Measurements from ENCODE around the gene SUSD1. TPM values are rescaled to one million over a fixed set of nuclear protein-coding genes. Genes with fewer than 3 reads are reported as not detected.

Gene SUSD1
- total and polyA plus RNA-seq, 2 of the 13 experiments (the other 11 are each of a cell fraction or from before 2014, with no cell fraction given), result 25.9 to 32.3 TPM

DNA sequence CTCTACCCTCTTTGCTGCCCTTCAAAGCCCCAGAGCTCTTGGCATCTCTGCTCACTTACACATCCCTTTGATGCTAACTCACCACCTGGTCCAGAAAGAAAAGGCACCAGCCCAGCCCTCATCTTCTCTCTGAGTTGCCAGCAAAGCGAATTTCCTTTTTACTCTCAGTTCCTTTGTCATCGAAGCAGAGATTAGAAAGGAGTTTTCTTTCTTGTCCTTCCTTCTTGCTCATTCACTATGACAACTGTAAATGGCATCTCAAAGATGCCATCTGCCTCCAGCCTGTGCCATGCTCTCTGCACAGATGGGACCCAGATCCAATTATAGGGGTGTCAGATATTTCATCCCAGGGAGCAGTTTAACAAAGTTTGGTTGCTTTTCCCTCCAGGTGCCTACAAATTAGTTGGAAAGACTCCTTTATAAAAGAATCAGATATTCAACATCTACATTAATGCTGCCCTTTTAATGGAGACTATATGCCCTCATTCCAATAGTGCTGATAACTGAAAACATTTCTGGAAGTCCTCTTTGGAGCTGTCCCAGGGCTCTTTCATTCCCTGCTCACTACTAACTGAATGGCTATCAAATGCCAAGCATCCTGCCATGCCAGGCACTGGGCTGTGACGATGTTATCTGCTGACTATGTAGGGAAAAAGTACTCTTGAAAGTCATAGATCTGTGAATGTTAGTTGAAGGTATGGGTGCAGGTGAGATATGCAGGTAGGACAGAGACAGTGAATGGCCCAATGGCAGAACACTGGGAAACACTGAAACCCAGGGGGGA lies 58.9 kb downstream of the SUSD1 start:
- in situ Hi-C loops (cut with HindIII; ENCODE audit: extremely low pct_ligation_motif_present, low pct_unique_long_range_greater_than_20kb) (loop anchor here (5.0 kb wide), 1 partner anchor 241 kb away; no protein-coding TSS in a partner anchor), intact Hi-C loops (cut with micrococcal nuclease; ENCODE audit: unreplicated experiment) (loop anchor here (5.0 kb wide), 1 partner anchor 61 kb away; the partner anchor contains the start of gene SUSD1)
- 93% methylated on average over 3 of the region's 3 CpGs for WGBS (ENCODE audit: low lambda C conversion rate)
- BruUV-seq (replicated peaks), result no TSS peak
- Histone ChIP-seq H3K79me2 (ENCODE audit: insufficient read depth, low read length) (no peaks in the 10 kb centered on the region), H3K36me3 (replicated peaks in 1 of 2; ENCODE audit: control insufficient read depth in 1 of 2, insufficient read depth in 2 of 2, low read length in 2 of 2) (peaks cover 3 to 14% of the 10 kb centered on the region in 2 experiments; a peak in 4 of 5 replicates), H3K9ac (ENCODE audit: insufficient read depth, low read depth, low read length) (no peak overlapping the region), H3K4me2 (ENCODE audit: low read depth, low read length) (no peak overlapping the region), H3K27me3 (ENCODE audit: control insufficient read depth in 1 of 2, insufficient read depth in 2 of 2, low read length in 2 of 2) (no peaks in the 10 kb centered on the region), H4K20me1 (ENCODE audit: insufficient read depth, low read length) (no peaks in the 10 kb centered on the region), H3K4me1 (ENCODE audit: insufficient read depth, low read length) (peaks cover 52% of the 10 kb centered on the region), H3K9me3 (ENCODE audit: low read length) (no peaks in the 10 kb centered on the region), H2AFZ (ENCODE audit: low read length) (no peak overlapping the region), H3K4me3 (replicated peaks in 1 of 3; ENCODE audit: insufficient read depth in 1 of 3, low read depth in 2 of 3, low read length in 3 of 3) (no peak overlapping the region), H3K27ac (ENCODE audit: extremely low read length, insufficient read depth, low read length) (no peak overlapping the region)
- POLR2A ChIA-PET, result no interaction called here
- TF ChIP-seq, protein P1, sequence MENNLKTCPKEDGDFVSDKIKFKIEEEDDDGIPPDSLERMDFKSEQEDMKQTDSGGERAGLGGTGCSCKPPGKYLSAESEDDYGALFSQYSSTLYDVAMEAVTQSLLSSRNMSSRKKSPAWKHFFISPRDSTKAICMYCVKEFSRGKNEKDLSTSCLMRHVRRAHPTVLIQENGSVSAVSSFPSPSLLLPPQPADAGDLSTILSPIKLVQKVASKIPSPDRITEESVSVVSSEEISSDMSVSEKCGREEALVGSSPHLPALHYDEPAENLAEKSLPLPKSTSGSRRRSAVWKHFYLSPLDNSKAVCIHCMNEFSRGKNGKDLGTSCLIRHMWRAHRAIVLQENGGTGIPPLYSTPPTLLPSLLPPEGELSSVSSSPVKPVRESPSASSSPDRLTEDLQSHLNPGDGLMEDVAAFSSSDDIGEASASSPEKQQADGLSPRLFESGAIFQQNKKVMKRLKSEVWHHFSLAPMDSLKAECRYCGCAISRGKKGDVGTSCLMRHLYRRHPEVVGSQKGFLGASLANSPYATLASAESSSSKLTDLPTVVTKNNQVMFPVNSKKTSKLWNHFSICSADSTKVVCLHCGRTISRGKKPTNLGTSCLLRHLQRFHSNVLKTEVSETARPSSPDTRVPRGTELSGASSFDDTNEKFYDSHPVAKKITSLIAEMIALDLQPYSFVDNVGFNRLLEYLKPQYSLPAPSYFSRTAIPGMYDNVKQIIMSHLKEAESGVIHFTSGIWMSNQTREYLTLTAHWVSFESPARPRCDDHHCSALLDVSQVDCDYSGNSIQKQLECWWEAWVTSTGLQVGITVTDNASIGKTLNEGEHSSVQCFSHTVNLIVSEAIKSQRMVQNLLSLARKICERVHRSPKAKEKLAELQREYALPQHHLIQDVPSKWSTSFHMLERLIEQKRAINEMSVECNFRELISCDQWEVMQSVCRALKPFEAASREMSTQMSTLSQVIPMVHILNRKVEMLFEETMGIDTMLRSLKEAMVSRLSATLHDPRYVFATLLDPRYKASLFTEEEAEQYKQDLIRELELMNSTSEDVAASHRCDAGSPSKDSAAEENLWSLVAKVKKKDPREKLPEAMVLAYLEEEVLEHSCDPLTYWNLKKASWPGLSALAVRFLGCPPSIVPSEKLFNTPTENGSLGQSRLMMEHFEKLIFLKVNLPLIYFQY (CRISPR knock-in tag; IDR thresholded peaks at IDR 0.05; ENCODE audit: borderline replicate concordance), result no peak
- ATAC-seq (no peak), DNase-seq (ENCODE audit: low spot score) (no peak), FAIRE-seq (no peak)
- CTCF ChIA-PET (ENCODE audit: low intra/inter-chr PET ratio, low total read pairs), result no interaction called here

DNA sequence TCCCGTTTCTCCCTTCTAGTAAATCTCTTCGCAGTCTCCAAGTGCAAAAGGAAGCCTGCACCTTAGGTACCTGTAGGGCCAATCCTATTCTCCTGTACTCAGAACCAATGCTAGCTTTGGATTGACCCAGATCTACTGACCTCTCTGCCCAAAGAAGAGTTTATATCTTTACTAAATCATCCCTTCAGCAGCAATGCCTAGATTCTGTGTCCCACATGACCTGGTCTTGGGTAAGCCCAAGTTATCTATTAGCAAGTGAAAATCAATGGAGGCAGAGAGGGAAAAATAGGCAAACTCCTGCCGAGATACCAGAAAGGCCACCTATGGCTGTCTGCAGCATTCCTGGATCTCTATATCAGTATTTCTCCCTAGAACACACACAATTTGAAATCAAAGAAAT lies 60.0 kb downstream of the SUSD1 start:
- Histone ChIP-seq H3K4me2 (ENCODE audit: low read depth, low read length) (no peak overlapping the region), H3K4me3 (replicated peaks in 1 of 3; ENCODE audit: insufficient read depth in 1 of 3, low read depth in 2 of 3, low read length in 3 of 3) (no peak overlapping the region), H2AFZ (ENCODE audit: low read length) (no peak overlapping the region), H3K4me1 (ENCODE audit: insufficient read depth, low read length) (peaks cover 52% of the 10 kb centered on the region), H3K9me3 (ENCODE audit: low read length) (no peaks in the 10 kb centered on the region), H3K27me3 (ENCODE audit: control insufficient read depth in 1 of 2, insufficient read depth in 2 of 2, low read length in 2 of 2) (no peaks in the 10 kb centered on the region), H3K27ac (ENCODE audit: extremely low read length, insufficient read depth, low read length) (peak overlapping the region; percentile 24), H3K79me2 (ENCODE audit: insufficient read depth, low read length) (no peaks in the 10 kb centered on the region), H3K9ac (ENCODE audit: insufficient read depth, low read depth, low read length) (no peak overlapping the region), H3K36me3 (replicated peaks in 1 of 2; ENCODE audit: control insufficient read depth in 1 of 2, insufficient read depth in 2 of 2, low read length in 2 of 2) (peaks cover 4 to 21% of the 10 kb centered on the region in 2 experiments; a peak in 4 of 5 replicates), H4K20me1 (ENCODE audit: insufficient read depth, low read length) (no peaks in the 10 kb centered on the region)
- ChIA-PET CTCF (ENCODE audit: low intra/inter-chr PET ratio, low total read pairs) (no interaction called here), POLR2A (interaction anchor here (0.6 to 1.2 kb wide), 3 partner anchors 218 to 265 kb away, joined by 3 to 4 read pairs (median 3); partner anchors contain the start of genes HSDL2 and PTBP3)
- in situ Hi-C loops (cut with HindIII; ENCODE audit: extremely low pct_ligation_motif_present, low pct_unique_long_range_greater_than_20kb) (loop anchor here (5.0 kb wide), 1 partner anchor 242 kb away; no protein-coding TSS in a partner anchor), intact Hi-C loops (cut with micrococcal nuclease; ENCODE audit: unreplicated experiment) (loop anchor here (5.0 kb wide), 1 partner anchor 62 kb away; the partner anchor contains the start of gene SUSD1)
- DNase-seq (ENCODE audit: low spot score), result no peak
- no TSS peak for BruUV-seq (replicated peaks)
- WGBS (ENCODE audit: low lambda C conversion rate), result 70% methylated on average over 3 of the region's 3 CpGs
- no peak for FAIRE-seq
- ATAC-seq, result no peak; the same call in 2 of the 3 replicates
- TF ChIP-seq, protein P2, sequence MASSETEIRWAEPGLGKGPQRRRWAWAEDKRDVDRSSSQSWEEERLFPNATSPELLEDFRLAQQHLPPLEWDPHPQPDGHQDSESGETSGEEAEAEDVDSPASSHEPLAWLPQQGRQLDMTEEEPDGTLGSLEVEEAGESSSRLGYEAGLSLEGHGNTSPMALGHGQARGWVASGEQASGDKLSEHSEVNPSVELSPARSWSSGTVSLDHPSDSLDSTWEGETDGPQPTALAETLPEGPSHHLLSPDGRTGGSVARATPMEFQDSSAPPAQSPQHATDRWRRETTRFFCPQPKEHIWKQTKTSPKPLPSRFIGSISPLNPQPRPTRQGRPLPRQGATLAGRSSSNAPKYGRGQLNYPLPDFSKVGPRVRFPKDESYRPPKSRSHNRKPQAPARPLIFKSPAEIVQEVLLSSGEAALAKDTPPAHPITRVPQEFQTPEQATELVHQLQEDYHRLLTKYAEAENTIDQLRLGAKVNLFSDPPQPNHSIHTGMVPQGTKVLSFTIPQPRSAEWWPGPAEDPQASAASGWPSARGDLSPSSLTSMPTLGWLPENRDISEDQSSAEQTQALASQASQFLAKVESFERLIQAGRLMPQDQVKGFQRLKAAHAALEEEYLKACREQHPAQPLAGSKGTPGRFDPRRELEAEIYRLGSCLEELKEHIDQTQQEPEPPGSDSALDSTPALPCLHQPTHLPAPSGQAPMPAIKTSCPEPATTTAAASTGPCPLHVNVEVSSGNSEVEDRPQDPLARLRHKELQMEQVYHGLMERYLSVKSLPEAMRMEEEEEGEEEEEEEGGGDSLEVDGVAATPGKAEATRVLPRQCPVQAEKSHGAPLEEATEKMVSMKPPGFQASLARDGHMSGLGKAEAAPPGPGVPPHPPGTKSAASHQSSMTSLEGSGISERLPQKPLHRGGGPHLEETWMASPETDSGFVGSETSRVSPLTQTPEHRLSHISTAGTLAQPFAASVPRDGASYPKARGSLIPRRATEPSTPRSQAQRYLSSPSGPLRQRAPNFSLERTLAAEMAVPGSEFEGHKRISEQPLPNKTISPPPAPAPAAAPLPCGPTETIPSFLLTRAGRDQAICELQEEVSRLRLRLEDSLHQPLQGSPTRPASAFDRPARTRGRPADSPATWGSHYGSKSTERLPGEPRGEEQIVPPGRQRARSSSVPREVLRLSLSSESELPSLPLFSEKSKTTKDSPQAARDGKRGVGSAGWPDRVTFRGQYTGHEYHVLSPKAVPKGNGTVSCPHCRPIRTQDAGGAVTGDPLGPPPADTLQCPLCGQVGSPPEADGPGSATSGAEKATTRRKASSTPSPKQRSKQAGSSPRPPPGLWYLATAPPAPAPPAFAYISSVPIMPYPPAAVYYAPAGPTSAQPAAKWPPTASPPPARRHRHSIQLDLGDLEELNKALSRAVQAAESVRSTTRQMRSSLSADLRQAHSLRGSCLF (CRISPR knock-in tag; IDR thresholded peaks at IDR 0.05; ENCODE audit: borderline replicate concordance), result no peak
- TF ChIP-seq RBAK (CRISPR knock-in tag; IDR thresholded peaks at IDR 0.05) (no peak), TBX3 (IDR thresholded peaks at IDR 0.05; ENCODE audit: borderline replicate concordance) (no peak), CC2D1A (CRISPR knock-in tag; IDR thresholded peaks at IDR 0.05) (no peak), HHEX (CRISPR knock-in tag; IDR thresholded peaks at IDR 0.05) (no peak), NCOR1 (IDR thresholded peaks at IDR 0.05; ENCODE audit: borderline replicate concordance, low read length) (no peak)

Data from HepG2 (cell line).